CD4-positive, CD25-positive, alpha-beta regulatory T cell (primary cell): Measurements from ENCODE around the gene TLX1. TPM values are rescaled to one million over a fixed set of nuclear protein-coding genes. Genes with fewer than 3 reads are reported as not detected.

Experiments used
- ATAC-seq, 2 donors: fragments of 150-1000 bp; cut with Tn5 transposase; one replicate each; pipeline ENCODE4 v1.10.0; 2021; ENCODE audit warnings: low read depth in 2 of 2, moderate number of reproducible peaks in 2 of 2, moderate library complexity in 1 of 2
- DNase-seq, 3 donors: peaks; one replicate each; pipeline versions ENCODE4 v3.0.0 to v3.0.0-alpha.2; 2012 to 2022; ENCODE audit warnings: mixed read lengths in 1 of 3
- H3K27ac ChIP-seq: one replicate; pipeline ENCODE4 v1.7.0; 2013; ENCODE audit warnings: mild to moderate bottlenecking, low read length; ENCODE audit not compliant: insufficient read depth, poor library complexity, severe bottlenecking
- H3K27me3 ChIP-seq: one replicate; pipeline ENCODE4 v1.7.0; 2013; ENCODE audit warnings: low read length; ENCODE audit not compliant: control insufficient read depth, insufficient read depth
- H3K36me3 ChIP-seq: one replicate; pipeline ENCODE4 v1.7.0; 2013; ENCODE audit warnings: mild to moderate bottlenecking, low read length, moderate library complexity; ENCODE audit not compliant: control insufficient read depth, insufficient read depth
- H3K4me1 ChIP-seq: 2 replicates; pipeline ENCODE4 v1.7.0; 2013; ENCODE audit warnings: mild to moderate bottlenecking, low read length; ENCODE audit not compliant: insufficient read depth, control insufficient read depth, poor library complexity, severe bottlenecking
- H3K4me3 ChIP-seq: one replicate; pipeline ENCODE4 v1.7.0; 2013; ENCODE audit warnings: low read depth, mild to moderate bottlenecking, low read length, moderate library complexity
- H3K9me3 ChIP-seq, 2 experiments: 1 replicate in 1 of 2; 2 replicates in 1 of 2; pipeline ENCODE4 v1.7.0; 2013; ENCODE audit warnings: low read length in 2 of 2, mild to moderate bottlenecking in 1 of 2, moderate library complexity in 1 of 2; ENCODE audit not compliant: control insufficient read depth in 2 of 2
- H3K27ac Mint-ChIP-seq, 3 donors: one replicate each; pipeline ENCODE4 v1.8.0; 2020 to 2022; ENCODE audit warnings: mild to moderate bottlenecking in 3 of 3, mixed read lengths in 3 of 3, moderate library complexity in 2 of 3
- H3K27me3 Mint-ChIP-seq: one replicate; pipeline ENCODE4 v1.8.0; 2022; ENCODE audit warnings: mild to moderate bottlenecking, mixed read lengths
- H3K36me3 Mint-ChIP-seq: one replicate; pipeline ENCODE4 v1.8.0; 2020; ENCODE audit warnings: mixed read lengths
- H3K4me1 Mint-ChIP-seq, 4 donors: one replicate each; pipeline ENCODE4 v1.8.0; 2020 to 2022; ENCODE audit warnings: mixed read lengths in 4 of 4, mild to moderate bottlenecking in 1 of 4
- H3K4me3 Mint-ChIP-seq, 4 donors: one replicate each; pipeline ENCODE4 v1.8.0; 2020 to 2022; ENCODE audit warnings: mild to moderate bottlenecking in 4 of 4, mixed read lengths in 4 of 4, moderate library complexity in 3 of 4
- H3K9me3 Mint-ChIP-seq, 7 donors: one replicate each; pipeline ENCODE4 v1.8.0; 2020 to 2022; ENCODE audit warnings: mixed read lengths in 7 of 7, mild to moderate bottlenecking in 3 of 7, moderate library complexity in 2 of 7
- polyA plus RNA-seq, 4 donors: library from polyadenylated mRNA; unstranded; fragments of 300-500 nt; fragmentation: Illumina TruSeq; gene quantifications; one replicate each; pipeline ENCODE4 v1.2.3, GENCODE V29; 2021
- total RNA-seq: library from RNA; stranded (reverse); gene quantifications from one replicate; pipeline ENCODE4 v1.2.3, GENCODE V29; 2022

TLX1 gene
- total and polyA plus RNA-seq, 5 donors from 2014 or later, result not detected

- no peaks in the 10 kb centered on the region for H3K36me3 Mint-ChIP-seq
- ATAC-seq (no peak), DNase-seq (no peak)
- no peak overlapping the region for H3K27ac ChIP-seq
- peaks cover 35% of the 10 kb centered on the region for H3K27me3 ChIP-seq
- no peaks in the 10 kb centered on the region for H3K36me3 ChIP-seq
- H3K4me1 ChIP-seq, result peaks cover 14% of the 10 kb centered on the region
- no peak overlapping the region for H3K4me3 ChIP-seq
- peaks cover 59% of the 10 kb centered on the region for H3K27me3 Mint-ChIP-seq
- H3K9me3 ChIP-seq, result no peaks in the 10 kb centered on the region
- peaks cover 0 to 3% (median 0%) of the 10 kb centered on the region in 7 donors for H3K9me3 Mint-ChIP-seq
- H3K4me1 Mint-ChIP-seq, result peaks cover 7 to 13% (median 11%) of the 10 kb centered on the region in 4 donors
- no peak overlapping the region for H3K27ac Mint-ChIP-seq
- H3K4me3 Mint-ChIP-seq, result no peak overlapping the region
These were observed 31.6 kb downstream of the TLX1 start for GRCh38 chr10:101162677-101163076.

GRCh38 chr10:101164020-101164419 lies 32.9 kb downstream of the TLX1 start:
- Mint-ChIP-seq H3K4me3 (no peak overlapping the region), H3K9me3 (peaks cover 0 to 5% (median 0%) of the 10 kb centered on the region in 7 donors), H3K27ac (no peak overlapping the region), H3K27me3 (peaks cover 57% of the 10 kb centered on the region), H3K36me3 (no peaks in the 10 kb centered on the region), H3K4me1 (peaks cover 7 to 12% (median 9%) of the 10 kb centered on the region in 4 donors)
- ATAC-seq (no peak), DNase-seq (no peak)
- Histone ChIP-seq H3K27me3 (peaks cover 35% of the 10 kb centered on the region), H3K27ac (no peak overlapping the region), H3K36me3 (no peaks in the 10 kb centered on the region), H3K4me3 (no peak overlapping the region), H3K9me3 (no peaks in the 10 kb centered on the region), H3K4me1 (peaks cover 11% of the 10 kb centered on the region)

- Mint-ChIP-seq H3K9me3 (peaks cover 0 to 5% (median 0%) of the 10 kb centered on the region in 7 donors), H3K27me3 (peaks cover 61% of the 10 kb centered on the region), H3K4me3 (no peak overlapping the region), H3K27ac (no peak overlapping the region), H3K4me1 (peaks cover 7 to 12% (median 9%) of the 10 kb centered on the region in 4 donors), H3K36me3 (no peaks in the 10 kb centered on the region)
- H3K9me3 ChIP-seq, result no peaks in the 10 kb centered on the region
- H3K36me3 ChIP-seq, result no peaks in the 10 kb centered on the region
- no peak overlapping the region for H3K4me3 ChIP-seq
- H3K27me3 ChIP-seq, result peaks cover 35% of the 10 kb centered on the region
- DNase-seq, result no peak
- no peak for ATAC-seq
- no peak overlapping the region for H3K27ac ChIP-seq
- H3K4me1 ChIP-seq, result peaks cover 10% of the 10 kb centered on the region
These were observed 34.6 kb downstream of the TLX1 start for GRCh38 chr10:101165736-101166135.

- no peaks in the 10 kb centered on the region for H3K9me3 ChIP-seq
- Mint-ChIP-seq H3K4me1 (peaks cover 6 to 11% (median 8%) of the 10 kb centered on the region in 4 donors), H3K27me3 (peaks cover 63% of the 10 kb centered on the region), H3K4me3 (no peak overlapping the region), H3K36me3 (no peaks in the 10 kb centered on the region), H3K9me3 (peaks cover 0 to 5% (median 0%) of the 10 kb centered on the region in 7 donors), H3K27ac (no peak overlapping the region)
- peaks cover 10% of the 10 kb centered on the region for H3K4me1 ChIP-seq
- DNase-seq (no peak), ATAC-seq (no peak)
- H3K36me3 ChIP-seq, result no peaks in the 10 kb centered on the region
- H3K27me3 ChIP-seq, result peaks cover 32% of the 10 kb centered on the region
- H3K4me3 ChIP-seq, result no peak overlapping the region
- no peak overlapping the region for H3K27ac ChIP-seq
These were observed 35.3 kb downstream of the TLX1 start for GRCh38 chr10:101166430-101166829.

GRCh38 chr10:101172741-101173140 lies 41.6 kb downstream of the TLX1 start:
- Mint-ChIP-seq H3K27ac (no peak overlapping the region), H3K36me3 (no peaks in the 10 kb centered on the region), H3K4me3 (no peak overlapping the region), H3K4me1 (no peaks in the 10 kb centered on the region), H3K27me3 (peaks cover 63% of the 10 kb centered on the region), H3K9me3 (peaks cover 5 to 33% (median 7%) of the 10 kb centered on the region in 7 donors)
- H3K4me1 ChIP-seq, result no peaks in the 10 kb centered on the region
- H3K4me3 ChIP-seq, result no peak overlapping the region
- H3K9me3 ChIP-seq, result peaks cover 21 to 23% of the 10 kb centered on the region in 2 experiments
- no peak for DNase-seq
- no peaks in the 10 kb centered on the region for H3K36me3 ChIP-seq
- no peak overlapping the region for H3K27ac ChIP-seq
- ATAC-seq, result no peak
- H3K27me3 ChIP-seq, result peaks cover 4% of the 10 kb centered on the region

- H3K9me3 ChIP-seq, result peaks cover 21 to 23% of the 10 kb centered on the region in 2 experiments
- peaks cover 59% of the 10 kb centered on the region for H3K27me3 Mint-ChIP-seq
These were observed 43.2 kb downstream of the TLX1 start for GRCh38 chr10:101174319-101174718.

GRCh38 chr10:101176577-101176976 lies 45.5 kb downstream of the TLX1 start:
- no peaks in the 10 kb centered on the region for H3K36me3 ChIP-seq
- H3K27ac ChIP-seq, result no peak overlapping the region
- Mint-ChIP-seq H3K4me1 (no peaks in the 10 kb centered on the region), H3K36me3 (no peaks in the 10 kb centered on the region), H3K4me3 (no peak overlapping the region), H3K9me3 (peaks cover 3 to 32% (median 7%) of the 10 kb centered on the region in 7 donors), H3K27ac (no peak overlapping the region), H3K27me3 (peaks cover 59% of the 10 kb centered on the region)
- ATAC-seq, result no peak
- peaks cover 21 to 23% of the 10 kb centered on the region in 2 experiments for H3K9me3 ChIP-seq
- peaks cover 4% of the 10 kb centered on the region for H3K27me3 ChIP-seq
- no peak for DNase-seq
- no peak overlapping the region for H3K4me3 ChIP-seq
- H3K4me1 ChIP-seq, result no peaks in the 10 kb centered on the region

More at GRCh38 chr10:101174319-101174718, 43.2 kb downstream of the TLX1 start:
- H3K4me3 ChIP-seq, result no peak overlapping the region
- no peaks in the 10 kb centered on the region for H3K4me1 ChIP-seq
- no peaks in the 10 kb centered on the region for H3K36me3 Mint-ChIP-seq
- H3K27ac ChIP-seq, result no peak overlapping the region
- ATAC-seq (no peak), DNase-seq (no peak)
- peaks cover 3 to 32% (median 7%) of the 10 kb centered on the region in 7 donors for H3K9me3 Mint-ChIP-seq
- H3K27me3 ChIP-seq, result peaks cover 4% of the 10 kb centered on the region
- no peak overlapping the region for H3K4me3 Mint-ChIP-seq
- H3K4me1 Mint-ChIP-seq, result no peaks in the 10 kb centered on the region
- H3K27ac Mint-ChIP-seq, result no peak overlapping the region
- no peaks in the 10 kb centered on the region for H3K36me3 ChIP-seq

GRCh38 chr10:101182936-101183335 lies 51.8 kb downstream of the TLX1 start:
- no peaks in the 10 kb centered on the region for H3K36me3 Mint-ChIP-seq
- H3K27ac Mint-ChIP-seq, result no peak overlapping the region
- H3K4me1 ChIP-seq, result no peaks in the 10 kb centered on the region
- DNase-seq (no peak), ATAC-seq (no peak)
- H3K27ac ChIP-seq, result no peak overlapping the region
- H3K27me3 ChIP-seq, result peaks cover 2% of the 10 kb centered on the region
- H3K9me3 Mint-ChIP-seq, result no peaks in the 10 kb centered on the region
- H3K4me3 Mint-ChIP-seq, result no peak overlapping the region
- H3K4me1 Mint-ChIP-seq, result no peaks in the 10 kb centered on the region
- no peaks in the 10 kb centered on the region for H3K9me3 ChIP-seq
- H3K4me3 ChIP-seq, result no peak overlapping the region
- peaks cover 6% of the 10 kb centered on the region for H3K27me3 Mint-ChIP-seq
- H3K36me3 ChIP-seq, result no peaks in the 10 kb centered on the region
